Measurements from ENCODE around the gene ACTA1. TPM values are rescaled to one million over a fixed set of nuclear protein-coding genes. Genes with fewer than 3 reads are reported as not detected.
"Not testable (repeated sequence)": the region's sequence is repeated elsewhere in the genome, so short reads cannot be mapped to it uniquely, and the experiment has no call there.

Gene ACTA1
- total RNA-seq = not detected

GRCh38 chr1:229434005-229434640, at the start of gene ACTA1:
TSS of gene ACTA1 (minus strand) at chr1:229434094. CDS start at chr1:229433115, 979 bp downstream.
- DNase-seq (ENCODE audit: low spot score in 2 of 2) = no peak
- Mint-ChIP-seq H3K9me3 (no peaks in the 10 kb centered on the region), H3K27ac (no peak within 1 kb of the TSS), H3K36me3 (peaks cover 8 to 26% of the 10 kb centered on the region in 2 donors)
- no peak for ATAC-seq

DNA sequence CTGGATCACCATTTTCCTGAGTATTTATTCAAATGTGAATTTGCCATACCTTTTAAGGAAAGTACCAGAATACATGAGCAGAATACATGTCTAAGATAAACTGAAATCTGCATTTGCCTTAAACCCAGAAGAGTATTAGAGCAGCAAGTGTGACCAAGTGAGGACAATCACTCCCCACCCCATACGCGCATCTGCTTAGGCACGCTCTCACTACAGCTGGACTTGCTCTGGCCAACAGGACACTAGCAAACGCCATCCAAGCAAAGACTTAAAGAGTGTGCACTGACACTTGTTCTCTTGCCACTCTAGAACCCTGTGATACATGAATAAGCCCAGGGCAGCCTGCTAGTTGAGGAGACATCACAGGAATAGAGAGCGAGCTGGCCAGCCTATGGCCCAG, 48.6 kb upstream of the ACTA1 start:
- Mint-ChIP-seq H3K36me3 (peaks cover 5 to 15% of the 10 kb centered on the region in 2 donors), H3K27ac (peak overlapping the region in 1 of 2 donors; percentile 3), H3K9me3 (no peaks in the 10 kb centered on the region)
- no peak for DNase-seq (ENCODE audit: low spot score in 2 of 2)
- no peak for ATAC-seq

DNA sequence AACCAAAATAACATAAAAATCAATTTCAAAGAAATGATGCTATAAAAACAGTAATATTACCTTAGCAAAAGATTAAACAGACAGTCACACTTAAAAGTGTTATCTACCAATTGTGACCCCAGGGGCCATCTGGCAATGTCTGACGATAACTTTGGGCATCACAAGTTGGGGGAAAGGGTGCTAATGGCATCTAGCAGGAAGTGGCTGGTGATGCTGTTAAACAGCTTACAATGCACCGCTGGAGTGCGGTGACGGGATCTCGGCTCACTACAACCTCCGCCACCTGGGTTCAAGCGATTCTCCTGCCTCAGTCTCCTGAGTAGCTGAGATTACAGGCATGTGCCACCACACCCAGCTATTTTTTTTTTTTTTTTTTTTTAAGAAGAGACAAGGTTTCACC, 46.6 kb upstream of the ACTA1 start:
- ATAC-seq (no peak), DNase-seq (ENCODE audit: low spot score in 2 of 2) (no peak)
- Mint-ChIP-seq H3K9me3 (no peaks in the 10 kb centered on the region), H3K36me3 (peaks cover 0 to 13% of the 10 kb centered on the region in 2 donors), H3K27ac (no peak overlapping the region)

DNA sequence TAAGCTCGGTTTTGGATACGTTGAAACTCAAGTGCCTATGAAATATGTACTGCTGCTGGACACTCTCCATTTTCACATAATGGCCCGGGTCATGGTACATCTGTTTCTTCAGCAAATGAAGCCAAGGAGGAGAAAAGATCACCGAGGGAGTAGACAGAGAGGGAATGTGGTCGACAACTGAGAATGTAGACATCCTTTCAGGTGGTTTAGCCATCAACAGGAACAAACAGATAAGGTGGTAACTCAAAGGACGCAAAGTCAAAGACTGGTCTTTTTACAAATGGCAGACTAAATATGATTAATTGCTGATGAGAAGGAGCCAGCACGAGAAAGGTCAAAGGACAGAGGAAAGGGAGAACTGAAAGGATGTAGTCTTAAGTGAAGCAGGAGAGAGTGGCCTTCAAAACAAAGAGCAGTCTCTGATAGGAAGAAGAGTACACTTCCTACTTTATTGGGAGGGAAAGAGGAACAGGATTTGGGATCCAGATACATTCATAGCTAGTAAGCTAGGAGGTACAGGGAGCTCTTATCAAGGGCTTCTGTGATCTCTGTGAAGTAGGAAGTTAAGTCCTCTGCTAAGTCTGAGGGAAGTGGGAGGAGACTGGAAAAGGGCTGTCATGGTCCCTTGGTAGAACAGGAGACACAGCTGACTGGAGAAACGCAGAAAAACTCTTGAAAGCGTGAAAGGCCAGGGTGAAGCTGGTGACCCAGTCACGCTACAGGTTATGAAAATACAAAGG, 45.9 kb upstream of the ACTA1 start:
- DNase-seq (ENCODE audit: low spot score in 2 of 2) (no peak), ATAC-seq (no peak)
- peaks cover 0 to 10% of the 10 kb centered on the region in 2 donors for H3K36me3 Mint-ChIP-seq
- H3K27ac Mint-ChIP-seq = no peak overlapping the region
- no peaks in the 10 kb centered on the region for H3K9me3 Mint-ChIP-seq

DNA sequence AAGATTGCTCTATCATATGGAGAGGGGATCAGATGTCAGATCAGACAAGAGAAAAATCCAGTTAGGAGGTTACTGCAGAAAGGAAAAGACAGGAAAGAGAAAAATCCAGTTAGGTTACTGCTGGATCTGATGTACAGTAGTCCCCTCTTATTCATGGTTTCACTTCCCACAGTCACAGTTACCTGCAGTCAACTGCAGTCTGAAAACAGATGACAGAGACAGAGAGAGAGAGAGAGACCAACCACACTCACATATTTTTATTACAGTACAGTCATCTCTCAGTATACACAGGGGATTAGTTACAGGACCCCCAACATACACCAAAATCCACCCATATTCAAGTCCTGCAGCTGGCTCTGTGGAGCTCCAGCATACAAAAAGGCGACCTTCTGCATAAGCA, 45.0 kb upstream of the ACTA1 start:
- ATAC-seq = peak; percentile 60 to 61
- Mint-ChIP-seq H3K9me3 (no peaks in the 10 kb centered on the region), H3K36me3 (peaks cover 4 to 10% of the 10 kb centered on the region in 2 donors), H3K27ac (no peak overlapping the region)
- DNase-seq (ENCODE audit: low spot score in 2 of 2) = no peak

DNA sequence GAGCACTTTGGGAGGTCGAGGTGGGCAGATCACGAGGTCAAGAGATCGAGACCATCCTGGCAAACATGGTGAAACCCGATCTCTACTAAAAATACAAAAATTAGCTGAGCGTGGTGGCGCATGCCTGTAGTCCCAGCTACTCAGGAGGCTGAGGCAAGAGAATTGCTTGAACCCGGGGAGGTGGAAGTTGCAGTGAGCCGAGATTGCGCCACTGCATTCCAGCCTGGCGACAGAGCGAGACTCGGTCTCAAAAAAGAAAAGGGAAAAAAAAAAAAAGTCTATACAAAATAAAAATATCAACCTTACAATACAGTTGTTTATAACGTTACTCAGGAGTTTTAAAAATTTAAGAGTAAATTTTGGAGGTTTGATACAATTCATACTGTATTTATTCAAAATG, 42.0 kb upstream of the ACTA1 start:
- peak overlapping the region in 1 of 2 donors; percentile 52 for H3K27ac Mint-ChIP-seq
- not testable (repeated sequence) for ATAC-seq; H3K9me3 Mint-ChIP-seq; H3K36me3 Mint-ChIP-seq; DNase-seq (ENCODE audit: low spot score in 2 of 2)

GRCh38 chr1:229474509-229474908, 40.6 kb upstream of the ACTA1 start:
- H3K27ac Mint-ChIP-seq = no peak overlapping the region
- DNase-seq (ENCODE audit: low spot score in 2 of 2) (no peak), ATAC-seq (no peak)
- H3K9me3 Mint-ChIP-seq = no peaks in the 10 kb centered on the region
- H3K36me3 Mint-ChIP-seq = peaks cover 12 to 13% of the 10 kb centered on the region in 2 donors

- DNase-seq (ENCODE audit: low spot score in 2 of 2) = no peak
- Mint-ChIP-seq H3K36me3 (peaks cover 12 to 15% of the 10 kb centered on the region in 2 donors), H3K9me3 (no peaks in the 10 kb centered on the region), H3K27ac (no peak overlapping the region)
- no peak for ATAC-seq
Measured at GRCh38 chr1:229471175-229471574, 37.3 kb upstream of the ACTA1 start.

- DNase-seq (ENCODE audit: low spot score in 2 of 2) = no peak
- peak overlapping the region in 1 of 2 donors; percentile 51 for H3K27ac Mint-ChIP-seq
- ATAC-seq = no peak
- H3K36me3 Mint-ChIP-seq = peaks cover 12 to 15% of the 10 kb centered on the region in 2 donors
- no peaks in the 10 kb centered on the region for H3K9me3 Mint-ChIP-seq
Measured at GRCh38 chr1:229470406-229471043, 36.6 kb upstream of the ACTA1 start.

- H3K36me3 Mint-ChIP-seq = peaks cover 11 to 30% of the 10 kb centered on the region in 2 donors
- DNase-seq (ENCODE audit: low spot score in 2 of 2) = no peak
- H3K9me3 Mint-ChIP-seq = no peaks in the 10 kb centered on the region
- no peak overlapping the region for H3K27ac Mint-ChIP-seq
- no peak for ATAC-seq
Measured at GRCh38 chr1:229466887-229467286, 33.0 kb upstream of the ACTA1 start.

- ATAC-seq = no peak
- Mint-ChIP-seq H3K27ac (no peak overlapping the region), H3K9me3 (no peaks in the 10 kb centered on the region), H3K36me3 (peaks cover 8 to 30% of the 10 kb centered on the region in 2 donors)
- no peak for DNase-seq (ENCODE audit: low spot score in 2 of 2)
Measured at GRCh38 chr1:229464672-229465071, 30.8 kb upstream of the ACTA1 start.

GRCh38 chr1:229461032-229461668, 27.3 kb upstream of the ACTA1 start:
- Mint-ChIP-seq H3K27ac (no peak overlapping the region), H3K36me3 (peaks cover 11 to 26% of the 10 kb centered on the region in 2 donors), H3K9me3 (no peaks in the 10 kb centered on the region)
- ATAC-seq = no peak
- no peak for DNase-seq (ENCODE audit: low spot score in 2 of 2)

GRCh38 chr1:229459815-229460214, 25.9 kb upstream of the ACTA1 start:
- H3K36me3 Mint-ChIP-seq = peaks cover 7 to 20% of the 10 kb centered on the region in 2 donors

GRCh38 chr1:229457436-229457835, 23.5 kb upstream of the ACTA1 start:
- DNase-seq (ENCODE audit: low spot score in 2 of 2) (no peak), ATAC-seq (no peak)
- Mint-ChIP-seq H3K9me3 (no peaks in the 10 kb centered on the region), H3K27ac (no peak overlapping the region), H3K36me3 (peaks cover 5 to 6% of the 10 kb centered on the region in 2 donors)

More at GRCh38 chr1:229459815-229460214, 25.9 kb upstream of the ACTA1 start:
- Mint-ChIP-seq H3K9me3 (no peaks in the 10 kb centered on the region), H3K27ac (no peak overlapping the region)
- DNase-seq (ENCODE audit: low spot score in 2 of 2) (no peak), ATAC-seq (no peak)

DNA sequence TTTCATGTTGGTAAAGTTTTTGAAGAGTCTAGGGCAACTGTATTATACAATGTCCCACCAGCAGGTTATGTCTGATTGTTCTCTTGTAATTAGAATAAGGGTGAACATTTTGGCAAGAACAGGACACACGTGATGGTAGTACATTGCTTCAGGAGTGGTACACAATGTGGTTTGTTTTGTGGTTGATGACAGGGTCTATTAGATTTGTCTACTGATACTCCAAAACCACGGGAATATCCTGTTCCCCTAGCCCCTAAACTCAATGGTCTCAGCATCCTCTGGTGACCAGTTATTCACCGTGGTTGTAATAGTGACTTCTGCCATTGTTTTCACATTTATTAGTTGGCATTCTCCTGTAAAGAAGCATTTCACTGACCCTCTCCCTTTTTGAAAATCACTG, 22.1 kb upstream of the ACTA1 start:
- Mint-ChIP-seq H3K36me3 (peaks cover 5 to 6% of the 10 kb centered on the region in 2 donors), H3K27ac (no peak overlapping the region), H3K9me3 (no peaks in the 10 kb centered on the region)
- no peak for ATAC-seq
- no peak for DNase-seq (ENCODE audit: low spot score in 2 of 2)

DNA sequence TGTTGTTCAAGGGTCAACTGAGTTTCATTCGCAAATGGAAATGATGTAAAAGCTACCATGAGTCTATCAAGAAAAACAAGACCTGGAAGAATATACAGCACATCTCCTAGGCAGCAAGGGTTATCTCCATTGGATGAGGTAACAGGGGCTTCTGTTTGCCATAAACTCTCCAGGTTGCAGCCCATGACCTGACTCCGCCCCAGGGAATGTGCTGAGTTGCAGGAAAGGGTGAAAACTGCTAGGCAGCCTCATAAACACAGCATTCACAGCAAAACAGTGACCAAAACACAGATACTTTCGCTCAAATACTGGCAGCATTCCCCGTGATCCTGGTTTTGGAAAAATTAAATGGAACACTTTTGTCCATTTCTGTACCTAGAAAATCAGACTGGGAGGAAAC, 20.2 kb upstream of the ACTA1 start:
- no peak overlapping the region for H3K27ac Mint-ChIP-seq
- H3K36me3 Mint-ChIP-seq = no peaks in the 10 kb centered on the region
- no peak for DNase-seq (ENCODE audit: low spot score in 2 of 2)
- no peaks in the 10 kb centered on the region for H3K9me3 Mint-ChIP-seq
- no peak for ATAC-seq

Measured in activated naive CD4-positive, alpha-beta T cell treated with anti-CD3 and anti-CD28 coated beads, Interleukin-2, amount 50 U/mL, for 72 hours (primary cell).